GM23338 (cell line): ENCODE measurements around the gene HERC2. TPM values are rescaled to one million over a fixed set of nuclear protein-coding genes. Genes with fewer than 3 reads are reported as not detected.

ENCODE experiments used
- CREB1 ChIP-seq: fragments of 250-450 bp; sonication (Bioruptor Pico); IDR thresholded peaks from 2 replicates; pipeline ENCODE4 v1.5.0; 2020; ENCODE audit warnings: low read depth, mild to moderate bottlenecking, moderate library complexity
- CTCF ChIP-seq, 2 experiments: fragments of 200-600 bp in 1 of 2; sonication (generic) in 1 of 2; conservative IDR thresholded peaks; 2 replicates each; pipeline versions ENCODE4 v1.5.1 to v1.6.1; 2016 to 2017; ENCODE audit warnings: antibody characterized with exemption in 2 of 2, low read depth in 2 of 2, mild to moderate bottlenecking in 2 of 2, moderate library complexity in 1 of 2
- EZH2 ChIP-seq: fragments of 200-600 bp; sonication (generic); IDR thresholded peaks from one replicate; pipeline ENCODE4 v1.8.0; 2017; ENCODE audit warnings: antibody characterized with exemption, mild to moderate bottlenecking, low read depth; ENCODE audit not compliant: unreplicated experiment
- EZH2phosphoT487 ChIP-seq: fragments of 200-600 bp; sonication (generic); IDR thresholded peaks from one replicate; pipeline ENCODE4 v1.8.1; 2018; ENCODE audit warnings: antibody characterized with exemption; ENCODE audit not compliant: unreplicated experiment
- JUNB ChIP-seq: IDR thresholded peaks from one replicate; pipeline ENCODE4 v1.6.1; 2016; ENCODE audit warnings: antibody characterized with exemption; ENCODE audit not compliant: unreplicated experiment
- NANOG ChIP-seq: IDR thresholded peaks from 2 replicates; pipeline ENCODE4 v1.6.1; 2016; ENCODE audit warnings: antibody characterized with exemption, borderline replicate concordance
- POLR2AphosphoS5 ChIP-seq: IDR thresholded peaks from 2 replicates; pipeline ENCODE4 v1.6.1; 2016; ENCODE audit warnings: antibody characterized with exemption, low read depth
- ZNF114 ChIP-seq: fragments of 250-450 bp; sonication (Bioruptor Pico); IDR thresholded peaks from 2 replicates; pipeline ENCODE4 v1.5.0; 2020; ENCODE audit warnings: mild to moderate bottlenecking, moderate library complexity
- ZNF462 ChIP-seq: fragments of 250-450 bp; sonication (Bioruptor Pico); IDR thresholded peaks from 2 replicates; pipeline ENCODE4 v1.5.0; 2020; ENCODE audit warnings: mild to moderate bottlenecking, moderate library complexity
- polyA plus RNA-seq: library from polyadenylated mRNA; unstranded; fragments of >200 nt; fragmentation: Nextera tagmentation; extraction: Ambion mirVana; gene quantifications from 2 replicates; pipeline ENCODE4 v1.2.1, GENCODE V29; 2016
- total RNA-seq: library from RNA; depleted of rRNA; stranded (reverse); fragments of >200 nt; shearing (Covaris generic); gene quantifications from 2 replicates; pipeline ENCODE4 v1.2.3, GENCODE V29; 2014

Gene HERC2
- total and polyA plus RNA-seq, 2 experiments from 2014 or later: 71.3 to 80.7 TPM

DNA sequence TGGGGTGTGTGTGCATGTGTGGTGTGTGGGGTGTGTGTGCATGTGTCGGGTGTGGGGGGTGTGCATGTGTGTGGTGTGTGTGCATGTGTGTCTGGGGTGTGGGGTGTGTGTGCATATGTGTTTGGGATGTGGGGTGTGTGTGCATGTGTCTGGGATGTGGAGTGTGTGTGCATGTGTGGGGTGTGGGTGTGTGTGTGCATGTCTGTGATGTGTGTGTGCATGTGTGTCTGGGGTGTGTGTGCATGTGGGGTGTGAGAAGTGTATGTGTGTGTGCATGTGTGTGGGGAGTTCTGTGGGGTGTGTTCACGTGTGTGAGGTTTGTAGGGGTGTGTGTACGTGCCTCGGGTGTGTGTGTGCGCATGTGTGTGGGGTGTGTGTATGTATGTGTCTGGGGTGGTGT lies 216.2 kb downstream of the HERC2 start (continued):
- TF ChIP-seq CTCF (conservative IDR thresholded peaks at IDR 0.05; ENCODE audit: low read depth in 2 of 2) (no peak), CREB1 (CRISPR knock-in tag) (no peak), JUNB (no peak), EZH2phosphoT487 (no peak), POLR2AphosphoS5 (no peak), EZH2 (no peak), ZNF114 (CRISPR knock-in tag) (no peak), ZNF462 (CRISPR knock-in tag) (no peak), NANOG (no peak)
